ENCODE data around the gene GFM2.
A peak's percentile ranks its signal among the peaks of the same experiment; 100 is the strongest.

Gene GFM2

DNA sequence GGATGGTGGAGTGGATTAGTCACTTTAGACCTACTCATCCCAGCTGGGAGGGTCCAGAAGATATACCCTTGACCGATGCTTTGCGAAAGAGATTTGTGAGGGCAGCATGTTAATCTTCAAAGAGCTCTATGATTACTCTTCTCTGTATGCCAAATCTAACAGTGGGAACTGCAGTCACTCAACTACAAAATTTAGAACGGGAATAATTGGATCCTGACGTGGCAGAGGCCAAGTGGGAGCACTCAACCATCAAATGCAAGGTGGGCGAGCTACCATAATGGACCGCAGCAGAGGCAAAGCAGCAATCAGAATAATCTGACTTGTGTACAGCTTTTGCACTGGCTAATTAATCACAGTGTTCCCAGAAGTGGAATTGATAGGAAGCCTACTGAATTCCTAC lies 20.5 kb upstream of the GFM2 start:
- in situ Hi-C loops (cut with HindIII; ENCODE audit: low sequenced_read_pairs) = no loop called here
- H3K4me3 ChIP-seq (ENCODE audit: low read depth, low read length) = no peak overlapping the region
- TF ChIP-seq, protein P1, sequence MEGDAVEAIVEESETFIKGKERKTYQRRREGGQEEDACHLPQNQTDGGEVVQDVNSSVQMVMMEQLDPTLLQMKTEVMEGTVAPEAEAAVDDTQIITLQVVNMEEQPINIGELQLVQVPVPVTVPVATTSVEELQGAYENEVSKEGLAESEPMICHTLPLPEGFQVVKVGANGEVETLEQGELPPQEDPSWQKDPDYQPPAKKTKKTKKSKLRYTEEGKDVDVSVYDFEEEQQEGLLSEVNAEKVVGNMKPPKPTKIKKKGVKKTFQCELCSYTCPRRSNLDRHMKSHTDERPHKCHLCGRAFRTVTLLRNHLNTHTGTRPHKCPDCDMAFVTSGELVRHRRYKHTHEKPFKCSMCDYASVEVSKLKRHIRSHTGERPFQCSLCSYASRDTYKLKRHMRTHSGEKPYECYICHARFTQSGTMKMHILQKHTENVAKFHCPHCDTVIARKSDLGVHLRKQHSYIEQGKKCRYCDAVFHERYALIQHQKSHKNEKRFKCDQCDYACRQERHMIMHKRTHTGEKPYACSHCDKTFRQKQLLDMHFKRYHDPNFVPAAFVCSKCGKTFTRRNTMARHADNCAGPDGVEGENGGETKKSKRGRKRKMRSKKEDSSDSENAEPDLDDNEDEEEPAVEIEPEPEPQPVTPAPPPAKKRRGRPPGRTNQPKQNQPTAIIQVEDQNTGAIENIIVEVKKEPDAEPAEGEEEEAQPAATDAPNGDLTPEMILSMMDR (IDR thresholded peaks at IDR 0.05; ENCODE audit: low read depth, low read length, missing control alignments) = no peak
- DNase-seq (ENCODE audit: low read depth) = no peak

DNA sequence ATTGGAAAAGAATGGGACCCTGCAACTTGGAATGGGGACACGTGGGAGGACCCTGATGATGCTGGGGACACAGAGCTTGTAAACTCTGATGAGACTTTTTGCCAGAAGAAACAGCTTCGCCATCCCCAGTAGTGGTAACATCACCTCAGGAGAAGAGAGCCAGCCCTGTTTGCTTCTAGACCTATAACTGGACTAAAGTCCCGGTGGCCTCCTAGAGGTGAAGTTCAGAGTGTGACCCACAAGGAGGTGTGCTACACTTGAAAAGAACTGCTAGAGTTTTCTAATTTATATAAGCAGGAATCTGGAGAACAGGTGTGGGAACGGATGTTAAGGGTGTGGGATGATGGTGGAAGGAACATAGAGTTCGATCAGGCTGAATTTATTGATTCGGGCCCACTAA lies 19.9 kb upstream of the GFM2 start:
- no peak for DNase-seq (ENCODE audit: low read depth)
- in situ Hi-C loops (cut with HindIII; ENCODE audit: low sequenced_read_pairs) = no loop called here
- TF ChIP-seq, protein P1 (IDR thresholded peaks at IDR 0.05; ENCODE audit: low read depth, low read length, missing control alignments) = no peak
- H3K4me3 ChIP-seq (ENCODE audit: low read depth, low read length) = no peak overlapping the region

DNA sequence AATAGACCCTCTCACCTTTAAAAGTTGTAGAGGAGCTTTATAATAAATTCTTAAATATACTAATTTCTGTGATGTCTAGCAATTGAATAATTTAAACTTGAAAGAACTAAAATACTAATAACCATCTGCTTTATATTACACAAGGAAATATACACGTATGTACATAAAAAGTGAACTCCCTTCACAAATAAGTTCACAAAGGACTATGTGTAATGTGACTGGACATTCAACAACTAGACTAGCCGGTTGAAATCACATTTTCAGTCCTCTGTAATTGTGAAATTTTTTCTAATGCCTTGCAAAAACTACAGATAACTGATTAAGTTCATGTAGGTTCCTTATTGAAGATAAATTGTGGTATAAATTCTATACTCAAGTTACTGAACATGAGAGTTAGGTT lies 11.7 kb upstream of the GFM2 start:
- TF ChIP-seq, protein P1 (IDR thresholded peaks at IDR 0.05; ENCODE audit: low read depth, low read length, missing control alignments) = no peak
- H3K4me3 ChIP-seq (ENCODE audit: low read depth, low read length) = no peak overlapping the region
- DNase-seq (ENCODE audit: low read depth) = no peak
- in situ Hi-C loops (cut with HindIII; ENCODE audit: low sequenced_read_pairs) = no loop called here

DNA sequence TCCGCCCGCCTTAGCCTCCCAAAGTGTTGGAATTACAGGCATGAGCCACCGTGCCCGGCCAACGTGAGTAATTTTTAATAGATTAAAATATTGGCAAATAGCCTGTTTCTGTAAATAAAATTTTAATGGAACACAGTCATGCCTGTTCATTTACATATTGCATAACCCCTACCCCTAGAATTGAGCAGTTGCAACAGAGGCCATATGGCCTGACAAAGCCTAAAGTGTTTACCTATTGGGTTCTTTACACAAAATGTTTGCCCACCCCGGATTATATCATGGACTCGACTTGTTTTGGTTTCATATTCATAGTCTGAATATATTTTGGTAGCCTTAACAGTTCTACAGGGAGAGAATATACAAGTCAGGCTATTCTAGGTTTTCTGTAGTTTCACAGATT lies 5.4 kb upstream of the GFM2 start:
- in situ Hi-C loops (cut with HindIII; ENCODE audit: low sequenced_read_pairs) = no loop called here
- TF ChIP-seq, protein P1 (IDR thresholded peaks at IDR 0.05; ENCODE audit: low read depth, low read length, missing control alignments) = no peak
- DNase-seq (ENCODE audit: low read depth) = no peak
- H3K4me3 ChIP-seq (ENCODE audit: low read depth, low read length) = no peak overlapping the region

DNA sequence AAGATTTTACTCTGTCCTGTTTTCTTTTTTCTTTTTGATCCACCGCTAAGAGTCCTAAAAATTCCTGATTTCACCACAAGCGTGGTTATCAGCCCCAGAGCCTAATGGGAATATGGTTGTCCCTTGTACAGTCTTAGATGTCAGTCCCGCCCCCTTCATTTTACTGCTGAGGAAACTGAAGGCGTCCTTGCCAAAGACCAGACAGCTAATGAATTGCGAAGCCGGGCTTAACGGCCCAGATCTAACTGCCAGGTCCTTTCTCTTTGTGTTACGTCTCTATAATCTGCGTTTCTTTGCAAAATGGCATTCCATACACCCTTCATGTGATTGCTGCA lies 629 bp upstream of the GFM2 start:
- TF ChIP-seq, protein P1 (IDR thresholded peaks at IDR 0.05; ENCODE audit: low read depth, low read length, missing control alignments) = no peak
- in situ Hi-C loops (cut with HindIII; ENCODE audit: low sequenced_read_pairs) = no loop called here
- H3K4me3 ChIP-seq (ENCODE audit: low read depth, low read length) = peak overlapping the region; percentile 96
- no peak for DNase-seq (ENCODE audit: low read depth)

DNA sequence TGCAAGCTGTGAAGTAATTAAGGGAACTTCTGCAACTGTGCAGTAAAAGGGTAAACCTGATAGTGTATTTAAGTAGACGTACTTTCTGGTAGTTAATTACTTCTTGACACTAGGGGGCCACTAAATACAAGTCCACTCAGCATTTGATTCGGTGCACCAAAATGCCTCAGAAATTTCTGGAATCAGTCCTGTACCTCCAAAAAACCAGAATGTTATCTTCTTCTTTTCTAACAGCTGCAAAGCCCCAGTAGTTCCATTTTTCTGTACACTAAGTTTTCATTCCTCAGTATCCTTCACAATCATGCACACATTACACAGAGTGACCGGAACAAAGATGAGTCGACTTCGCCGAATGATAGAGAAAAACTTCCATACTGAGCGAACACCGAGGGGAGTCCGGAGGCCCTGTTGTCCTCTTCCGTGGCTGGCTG lies 484 bp downstream of the GFM2 start:
- no peak for DNase-seq (ENCODE audit: low read depth)

More for the DNA sequence above, 484 bp downstream of the GFM2 start:
- H3K4me3 ChIP-seq (ENCODE audit: low read depth, low read length) = peak overlapping the region; percentile 96
- in situ Hi-C loops (cut with HindIII; ENCODE audit: low sequenced_read_pairs) = no loop called here
- TF ChIP-seq, protein P1 (IDR thresholded peaks at IDR 0.05; ENCODE audit: low read depth, low read length, missing control alignments) = peak; percentile 27
